ENCODE data around the gene CLDN22. TPM values are rescaled to one million over a fixed set of nuclear protein-coding genes. Genes with fewer than 3 reads are reported as not detected.

Gene CLDN22
- not detected for total RNA-seq

- no peak for DNase-seq (ENCODE audit: low spot score)
- ATAC-seq, result no peak
Measured at GRCh38 chr4:183320211-183321059, at the start of gene CLDN22. CLDN22 (minus strand) TSS chr4:183320276; CDS start chr4:183320218, 58 bp downstream.

DNA sequence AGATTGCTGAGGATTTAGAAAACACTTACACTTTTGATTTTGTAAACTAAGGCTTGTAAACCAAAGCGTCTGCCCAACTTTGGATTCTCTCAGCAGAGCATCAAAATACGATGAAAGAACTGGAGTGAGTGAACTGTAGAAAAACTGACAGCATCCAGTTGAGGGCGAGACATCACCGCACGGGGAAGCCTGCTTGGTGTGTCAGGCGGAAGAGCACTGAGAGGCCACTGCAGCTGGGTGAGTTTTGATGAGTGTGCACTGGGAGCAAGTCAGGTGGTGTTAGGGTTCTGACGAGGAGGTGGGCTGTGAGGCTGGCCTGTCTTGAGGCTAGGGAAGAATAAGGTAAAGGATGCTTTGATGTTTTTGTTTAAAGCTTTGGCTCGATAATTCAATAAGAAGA, 49.0 kb upstream of the CLDN22 start:
- no peak for ATAC-seq
- no peak for DNase-seq (ENCODE audit: low spot score)

GRCh38 chr4:183366206-183366835, 46.2 kb upstream of the CLDN22 start:
- DNase-seq (ENCODE audit: low spot score) (no peak), ATAC-seq (no peak)

DNA sequence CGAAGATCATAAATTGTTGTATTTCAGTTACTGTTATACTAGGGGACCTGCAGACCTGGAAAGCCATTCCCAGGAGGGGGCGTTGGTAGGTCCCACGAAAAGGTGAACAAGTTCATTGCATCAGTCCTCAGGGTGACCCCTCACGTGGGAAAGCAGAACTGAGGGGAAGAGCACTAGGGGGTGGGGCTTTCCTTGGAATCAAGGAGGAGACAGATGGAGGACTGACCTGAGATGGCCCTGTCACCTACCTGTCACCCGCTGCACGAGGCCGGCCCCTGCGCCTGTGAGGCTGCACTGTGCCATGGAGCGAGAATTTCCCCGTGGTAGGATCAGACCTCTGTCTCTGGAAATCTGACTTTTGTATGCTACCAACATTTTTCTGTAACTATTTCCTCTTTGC, 43.9 kb upstream of the CLDN22 start:
- ATAC-seq (no peak), DNase-seq (ENCODE audit: low spot score) (no peak)

DNA sequence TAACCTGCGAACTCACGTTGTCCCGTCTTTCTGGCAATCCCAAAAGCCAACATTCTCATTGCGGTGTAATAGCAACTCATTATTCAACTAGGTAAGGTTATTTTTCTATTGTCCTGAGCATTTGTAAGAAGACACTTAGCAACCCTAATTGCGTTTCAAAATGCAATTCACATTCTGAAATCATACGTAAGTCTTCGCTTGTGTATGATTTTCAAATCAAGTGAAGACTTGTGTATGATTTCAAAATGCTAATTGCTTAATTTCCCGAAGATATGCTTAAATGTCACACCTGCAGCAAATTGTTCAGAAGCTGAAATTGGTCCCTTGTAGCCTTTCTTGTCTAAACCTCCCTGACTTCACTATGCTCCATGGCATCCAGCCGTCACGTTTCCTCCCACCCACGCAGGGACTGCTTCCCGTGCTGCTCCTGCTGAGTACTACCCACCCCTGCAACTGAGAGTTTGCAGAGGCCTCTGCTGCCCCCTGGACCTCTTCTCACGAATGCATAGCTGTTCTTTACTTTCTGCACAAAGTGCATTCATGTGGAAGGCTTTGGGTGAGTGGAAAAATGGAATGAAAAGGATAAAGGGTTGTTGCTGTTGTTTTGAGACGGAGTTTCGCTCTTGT, 43.0 kb upstream of the CLDN22 start:
- DNase-seq (ENCODE audit: low spot score) (no peak), ATAC-seq (no peak)

GRCh38 chr4:183362036-183362435, 42.0 kb upstream of the CLDN22 start:
- ATAC-seq (no peak), DNase-seq (ENCODE audit: low spot score) (no peak)

DNA sequence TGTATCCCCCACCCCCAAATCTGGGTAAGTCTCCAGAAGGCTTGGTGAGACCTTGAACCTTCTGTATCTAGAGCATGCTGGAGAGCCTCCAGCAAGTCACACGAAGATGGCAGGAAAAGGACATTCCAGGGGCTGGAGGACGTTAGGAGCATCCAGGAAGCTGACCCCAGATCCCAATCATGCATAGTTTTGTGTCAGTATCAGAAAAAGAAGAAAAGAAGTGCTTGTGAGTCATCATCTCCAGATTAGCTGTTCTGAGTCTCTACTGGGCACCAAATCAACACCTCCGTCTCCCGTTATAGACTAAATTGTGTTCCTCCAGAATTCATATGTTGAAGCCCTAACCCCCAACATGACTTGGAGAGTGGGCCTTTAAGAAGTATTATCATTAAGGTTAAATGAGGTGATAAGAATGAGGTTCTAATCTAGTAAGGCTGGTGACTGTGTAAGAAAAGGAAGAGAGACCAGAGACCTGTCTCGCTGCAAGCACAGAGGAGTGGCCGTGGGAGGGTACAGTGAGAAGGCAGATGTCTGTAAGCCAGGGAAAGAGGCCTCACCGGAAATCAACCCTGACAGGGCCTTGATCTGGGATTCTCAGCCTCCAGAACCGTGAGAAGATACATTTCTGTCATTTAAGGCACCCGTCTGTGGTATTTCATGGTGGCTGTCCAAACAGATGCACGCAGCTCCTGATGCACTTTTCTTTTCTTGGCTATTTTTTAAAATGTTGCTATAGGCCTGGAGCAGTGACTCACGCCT, 40.3 kb upstream of the CLDN22 start:
- DNase-seq (ENCODE audit: low spot score), result no peak

DNA sequence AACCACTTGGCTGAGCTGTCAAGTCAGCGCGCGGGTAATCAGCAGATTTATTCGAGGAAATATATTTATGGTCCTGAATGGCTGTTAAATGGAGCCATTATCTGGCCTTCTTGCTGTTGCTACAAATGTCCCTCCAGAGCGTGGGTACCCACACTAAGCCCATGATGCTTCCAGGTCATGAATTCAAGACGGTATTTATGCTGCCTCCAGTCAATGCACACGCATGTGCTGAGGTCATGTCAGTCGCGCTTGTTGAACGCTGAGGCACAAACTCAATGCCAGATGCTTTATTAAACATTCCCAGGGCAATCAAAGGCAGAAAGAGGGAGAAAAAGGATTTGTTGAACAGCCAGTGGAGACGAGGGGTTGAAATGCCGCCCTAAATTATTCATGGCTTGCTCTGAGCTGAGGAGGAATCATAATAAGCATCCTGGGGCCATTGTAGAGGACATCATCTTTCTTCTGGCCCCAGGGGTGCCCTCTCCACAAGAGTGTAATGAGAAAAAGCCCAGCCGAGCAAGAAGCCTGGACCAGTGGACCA, 38.2 kb upstream of the CLDN22 start:
- DNase-seq (ENCODE audit: low spot score), result peak; percentile 21
- no peak for ATAC-seq

More for the DNA sequence above, 40.3 kb upstream of the CLDN22 start:
- ATAC-seq, result no peak

DNA sequence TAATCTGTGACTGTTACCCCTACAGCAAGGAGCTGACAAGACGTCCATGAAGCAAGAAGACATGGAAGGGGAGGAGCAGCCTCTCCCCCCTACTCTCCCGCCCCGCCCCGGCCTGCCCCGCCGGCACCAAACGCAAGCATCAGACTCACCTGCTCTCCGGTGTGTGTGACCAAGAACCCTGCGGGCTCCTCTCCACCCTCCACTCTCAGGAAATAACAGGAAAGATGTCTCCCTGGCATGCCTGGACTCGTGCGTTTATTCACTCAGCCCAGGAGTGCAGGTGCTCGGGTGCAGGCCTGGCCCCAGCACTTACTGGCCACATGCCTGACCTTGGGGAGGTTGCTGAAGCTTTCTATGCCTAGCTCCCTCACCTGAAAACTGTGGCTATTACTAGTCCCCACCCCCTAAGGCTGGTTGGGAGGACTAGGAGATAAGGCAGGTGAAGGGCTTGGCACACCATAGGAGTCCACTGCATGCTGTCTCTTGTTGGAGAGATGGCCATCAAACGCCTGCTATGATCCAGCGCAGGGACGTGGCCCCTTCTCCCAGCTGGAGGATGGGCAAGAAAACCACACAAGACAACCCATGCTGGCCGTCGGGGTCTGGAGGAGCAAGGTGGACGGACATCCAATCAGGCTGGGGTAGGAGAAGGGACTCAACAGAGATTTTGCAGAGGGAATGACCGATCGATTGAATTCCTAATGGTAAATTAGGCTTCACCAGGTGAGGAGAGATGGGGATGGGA, 37.0 kb upstream of the CLDN22 start:
- ATAC-seq (no peak), DNase-seq (ENCODE audit: low spot score) (peak; percentile 15)

- no peak for ATAC-seq
- no peak for DNase-seq (ENCODE audit: low spot score)
Measured at GRCh38 chr4:183356173-183356830, 36.2 kb upstream of the CLDN22 start.

- ATAC-seq (no peak), DNase-seq (ENCODE audit: low spot score) (no peak)
Measured at GRCh38 chr4:183355405-183355804, 35.3 kb upstream of the CLDN22 start.

DNA sequence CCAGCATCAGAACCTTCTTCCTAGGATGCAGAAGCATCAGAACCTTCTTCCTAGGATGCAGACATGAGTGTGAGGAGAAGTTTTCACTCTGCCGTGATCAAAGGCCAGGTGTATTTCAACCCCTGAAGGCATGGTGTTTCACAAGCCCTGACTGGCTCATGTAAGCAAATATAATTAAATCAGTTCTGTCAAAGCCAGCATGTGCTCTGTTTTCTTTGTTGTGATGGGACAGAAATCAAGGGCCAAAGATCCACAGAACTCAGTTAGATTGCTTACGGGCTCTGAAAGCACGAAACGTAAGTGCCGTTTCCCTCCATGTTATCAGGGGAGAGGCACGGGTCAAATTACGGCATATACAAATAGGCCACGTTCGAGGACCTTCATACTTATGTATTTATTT, 34.1 kb upstream of the CLDN22 start:
- peak; percentile 70 for ATAC-seq
- peak; percentile 23 for DNase-seq (ENCODE audit: low spot score)

DNA sequence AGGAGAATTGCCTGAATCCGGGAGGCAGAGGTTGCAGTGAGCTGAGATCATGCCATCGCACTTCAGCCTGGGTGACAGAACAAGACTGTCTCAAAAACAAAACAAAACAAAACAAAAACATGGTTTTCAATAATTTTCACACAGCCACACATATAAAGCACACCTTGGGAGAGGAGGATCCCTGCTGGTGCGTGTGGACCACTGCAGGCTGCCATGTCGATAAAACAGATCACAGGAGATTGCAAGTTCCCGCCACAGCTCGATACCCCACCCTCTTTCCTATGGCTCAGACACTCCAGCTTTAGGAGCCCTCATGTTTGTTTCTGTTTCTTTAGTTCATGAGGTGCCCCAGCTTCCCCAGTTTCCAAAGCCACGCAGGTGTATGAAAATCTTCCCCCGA, 33.5 kb upstream of the CLDN22 start:
- ATAC-seq (no peak), DNase-seq (ENCODE audit: low spot score) (peak; percentile 12)

GRCh38 chr4:183352546-183352945, 32.5 kb upstream of the CLDN22 start:
- DNase-seq (ENCODE audit: low spot score), result peak; percentile 14
- ATAC-seq, result no peak

DNA sequence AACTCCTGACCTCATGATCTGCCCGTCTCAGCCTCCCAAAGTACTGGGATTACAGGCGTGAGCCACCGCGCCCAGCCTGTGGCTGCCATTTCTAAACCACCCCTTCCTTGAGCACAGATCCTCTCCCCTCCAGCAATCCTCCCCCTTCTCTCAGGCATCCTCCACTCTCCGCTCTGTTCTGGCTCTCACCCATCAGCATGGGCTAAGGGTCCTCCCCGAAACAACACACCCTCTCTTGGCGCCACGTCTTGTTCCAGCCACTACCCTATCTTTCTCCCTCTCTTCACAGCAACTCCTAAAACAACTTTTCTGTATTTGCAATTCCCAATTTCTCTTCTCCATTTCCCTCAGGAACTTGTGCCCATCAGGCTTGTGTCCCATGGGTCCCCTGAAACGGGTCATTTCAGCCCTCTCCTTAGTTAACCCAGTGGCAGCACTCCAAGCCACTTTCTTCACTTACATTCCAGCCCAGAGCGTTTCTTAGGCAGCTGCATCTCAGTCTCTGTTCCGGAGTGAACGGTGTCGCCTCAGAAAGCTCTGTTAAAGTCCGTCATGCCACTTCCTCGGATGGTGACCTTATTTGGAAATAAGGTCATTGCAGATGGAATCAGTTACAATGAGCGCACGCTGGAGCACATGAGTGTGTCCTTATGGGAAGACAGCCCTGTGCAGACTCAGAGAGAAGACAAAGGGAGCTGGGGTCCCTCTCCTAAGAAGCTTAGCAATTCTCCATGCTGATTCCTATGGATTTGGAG, 30.4 kb upstream of the CLDN22 start:
- ATAC-seq (no peak), DNase-seq (ENCODE audit: low spot score) (peak; percentile 28)

- ATAC-seq (no peak), DNase-seq (ENCODE audit: low spot score) (no peak)
Measured at GRCh38 chr4:183349673-183350072, 29.6 kb upstream of the CLDN22 start.

DNA sequence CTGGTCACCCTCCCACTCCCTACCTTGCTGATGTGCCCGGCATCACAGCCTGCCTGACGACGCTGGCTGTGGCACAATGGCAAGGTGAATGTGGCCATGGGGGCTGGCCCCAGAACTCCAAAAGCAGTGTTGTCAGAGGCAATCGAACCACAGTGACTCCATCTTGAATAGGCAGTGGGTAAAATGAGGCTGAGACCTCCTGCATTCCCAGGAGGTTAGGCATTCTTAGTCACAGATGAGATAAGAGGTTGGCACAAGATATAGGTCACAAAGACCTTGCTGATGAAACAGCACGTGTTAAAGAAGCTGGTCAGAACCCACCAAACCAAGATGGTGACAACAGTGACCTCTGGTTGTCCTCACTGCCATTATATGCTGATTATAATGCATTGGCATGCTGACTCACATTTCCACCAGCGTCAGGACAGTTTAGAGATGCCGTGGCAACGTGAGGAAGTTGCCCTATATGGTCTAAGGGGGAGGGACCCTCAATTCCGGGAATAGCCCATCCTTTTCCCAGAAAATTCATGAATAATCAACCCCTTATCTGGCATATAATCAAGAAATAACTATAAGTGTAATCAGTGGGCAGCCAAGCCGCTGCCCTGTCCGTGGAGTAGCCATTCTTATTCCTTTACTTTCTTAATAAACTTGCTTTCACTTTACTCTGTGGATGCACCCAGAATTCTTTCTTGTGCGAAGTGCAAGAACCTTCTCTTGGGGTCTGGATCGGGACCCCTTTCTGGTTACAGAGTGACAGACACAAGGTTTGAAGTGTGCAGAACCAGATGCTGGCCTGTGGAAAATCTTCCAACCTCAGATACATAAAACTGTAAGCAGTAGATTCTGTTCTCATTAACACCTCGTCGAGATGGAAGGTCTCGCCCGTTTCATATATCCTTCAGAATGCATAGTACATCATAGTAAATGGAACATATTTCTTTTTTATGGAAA, 28.9 kb upstream of the CLDN22 start:
- no peak for ATAC-seq
- no peak for DNase-seq (ENCODE audit: low spot score)

GRCh38 chr4:183348136-183348535, 28.1 kb upstream of the CLDN22 start:
- ATAC-seq (no peak), DNase-seq (ENCODE audit: low spot score) (no peak)
